GM20000 (cell line): ENCODE data around the gene MRPS22.

Experiments used
- DNase-seq: peaks from one replicate; pipeline ENCODE4 v3.0.0; 2012; ENCODE audit warnings: low spot score
- TF ChIP-seq, protein P1 (sequence below): IDR thresholded peaks from 2 replicates; pipeline ENCODE4 v1.5.1; 2012; ENCODE audit warnings: mild to moderate bottlenecking, control low read depth; ENCODE audit errors: extremely low read depth, missing control alignments

MRPS22 gene

DNA sequence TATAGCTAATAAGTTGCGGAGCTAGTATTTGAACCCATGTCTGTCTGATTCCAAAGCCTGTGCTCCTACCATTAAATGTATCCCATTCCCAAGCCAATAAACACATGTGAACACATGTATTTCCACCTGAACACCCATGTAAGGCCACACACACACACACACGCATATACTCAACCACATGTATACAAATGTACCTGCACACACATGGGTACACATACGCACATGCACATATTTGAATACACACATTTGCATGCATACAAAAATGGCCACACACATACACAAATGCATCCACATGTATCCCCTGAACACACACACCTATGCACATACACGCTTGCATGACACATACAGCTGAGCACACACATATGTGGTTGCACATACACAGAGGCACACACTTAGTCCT lies 5.4 kb upstream of the MRPS22 start:
- DNase-seq, result no peak
- TF ChIP-seq, protein P1, sequence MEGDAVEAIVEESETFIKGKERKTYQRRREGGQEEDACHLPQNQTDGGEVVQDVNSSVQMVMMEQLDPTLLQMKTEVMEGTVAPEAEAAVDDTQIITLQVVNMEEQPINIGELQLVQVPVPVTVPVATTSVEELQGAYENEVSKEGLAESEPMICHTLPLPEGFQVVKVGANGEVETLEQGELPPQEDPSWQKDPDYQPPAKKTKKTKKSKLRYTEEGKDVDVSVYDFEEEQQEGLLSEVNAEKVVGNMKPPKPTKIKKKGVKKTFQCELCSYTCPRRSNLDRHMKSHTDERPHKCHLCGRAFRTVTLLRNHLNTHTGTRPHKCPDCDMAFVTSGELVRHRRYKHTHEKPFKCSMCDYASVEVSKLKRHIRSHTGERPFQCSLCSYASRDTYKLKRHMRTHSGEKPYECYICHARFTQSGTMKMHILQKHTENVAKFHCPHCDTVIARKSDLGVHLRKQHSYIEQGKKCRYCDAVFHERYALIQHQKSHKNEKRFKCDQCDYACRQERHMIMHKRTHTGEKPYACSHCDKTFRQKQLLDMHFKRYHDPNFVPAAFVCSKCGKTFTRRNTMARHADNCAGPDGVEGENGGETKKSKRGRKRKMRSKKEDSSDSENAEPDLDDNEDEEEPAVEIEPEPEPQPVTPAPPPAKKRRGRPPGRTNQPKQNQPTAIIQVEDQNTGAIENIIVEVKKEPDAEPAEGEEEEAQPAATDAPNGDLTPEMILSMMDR, result no peak

DNA sequence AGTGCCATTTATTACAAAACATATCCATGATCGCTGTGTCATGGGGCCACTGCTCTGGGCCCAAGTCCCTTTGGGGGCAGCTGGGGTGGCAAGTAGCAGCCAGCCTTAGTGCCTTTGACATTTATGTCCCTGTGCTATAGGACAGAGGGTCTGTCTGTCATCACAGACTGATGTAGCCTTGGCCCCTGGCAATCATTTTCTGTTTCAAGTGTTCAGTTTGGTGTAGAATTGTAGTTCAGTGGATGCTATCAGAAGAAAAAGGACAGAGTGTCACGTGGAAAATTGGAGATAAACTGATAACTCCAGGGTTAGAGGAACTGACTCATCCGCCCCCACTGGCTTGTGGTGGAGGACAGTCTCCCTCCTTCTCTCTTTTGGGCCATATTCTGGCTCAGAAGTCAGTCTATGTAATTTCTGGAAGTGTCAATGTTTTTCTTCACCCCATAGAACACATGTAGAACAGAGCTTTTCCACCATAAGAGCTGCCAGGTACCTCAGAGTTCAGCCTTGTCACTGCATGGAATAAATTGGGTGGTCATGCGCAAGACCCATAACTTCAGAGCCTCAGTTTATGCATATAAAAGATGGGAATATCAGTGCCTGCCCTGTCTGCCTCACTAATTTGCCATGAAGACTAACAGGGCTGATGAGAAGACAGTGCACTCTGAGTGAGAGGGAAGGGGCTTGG lies 4.5 kb upstream of the MRPS22 start:
- no peak for DNase-seq
- TF ChIP-seq, protein P1, result no peak

DNA sequence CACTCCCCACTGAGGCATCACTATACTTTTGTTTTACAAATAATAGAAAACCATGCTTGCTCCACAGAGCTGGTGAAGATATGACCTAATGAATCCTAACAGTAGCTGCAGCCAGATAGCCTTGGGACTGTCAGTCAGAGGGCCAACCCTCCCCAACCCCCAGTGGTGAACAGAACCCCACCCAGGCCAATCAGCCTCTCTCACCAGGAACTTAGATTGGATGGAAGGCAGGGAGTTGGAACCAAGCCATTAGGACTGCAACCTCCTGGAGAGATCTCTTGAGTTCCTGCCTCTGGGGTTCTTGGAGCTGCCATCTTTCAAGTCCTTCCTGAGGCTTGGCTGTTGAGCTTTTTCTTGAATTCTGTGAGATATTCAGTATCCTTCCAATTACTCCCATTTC lies 3.0 kb upstream of the MRPS22 start:
- DNase-seq, result no peak
- TF ChIP-seq, protein P1, result no peak

DNA sequence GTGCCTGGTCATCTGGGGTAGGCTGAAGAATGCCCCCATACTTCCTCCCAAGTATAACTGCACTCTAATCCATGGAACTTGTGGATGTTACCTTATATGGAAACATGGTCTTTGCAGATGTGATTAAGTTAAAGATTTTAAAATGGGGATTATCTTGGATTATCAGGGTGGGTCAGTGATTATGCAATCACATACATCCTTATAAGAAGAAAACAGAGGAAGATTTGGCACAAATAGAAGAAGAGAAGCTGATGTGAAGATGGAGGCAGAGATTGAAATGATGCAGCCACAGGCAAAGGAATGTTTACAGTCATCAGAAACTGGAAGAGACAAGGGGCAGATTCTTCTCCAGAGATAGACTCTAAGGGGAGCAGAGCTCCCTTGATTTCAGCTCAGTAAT lies 1.8 kb upstream of the MRPS22 start:
- no peak for DNase-seq
- TF ChIP-seq, protein P1, result no peak

DNA sequence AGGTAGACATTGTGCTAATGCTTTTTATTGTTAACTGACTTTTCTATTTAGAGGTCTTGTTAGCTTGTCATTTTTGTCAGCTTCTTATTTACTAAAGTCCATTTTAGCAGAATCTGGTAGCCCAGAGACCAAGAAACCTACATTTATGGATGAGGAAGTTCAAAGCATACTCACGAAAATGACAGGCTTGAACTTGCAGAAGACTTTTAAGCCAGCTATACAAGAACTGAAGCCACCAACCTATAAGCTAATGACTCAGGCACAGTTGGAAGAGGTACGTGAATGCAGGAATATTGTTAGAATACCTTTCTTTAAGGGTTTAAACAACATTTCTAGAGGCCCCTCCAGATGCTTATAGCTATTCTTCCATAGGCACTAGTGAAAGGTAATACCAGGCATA lies 3.0 kb downstream of the MRPS22 start:
- no peak for DNase-seq
- TF ChIP-seq, protein P1, result no peak

DNA sequence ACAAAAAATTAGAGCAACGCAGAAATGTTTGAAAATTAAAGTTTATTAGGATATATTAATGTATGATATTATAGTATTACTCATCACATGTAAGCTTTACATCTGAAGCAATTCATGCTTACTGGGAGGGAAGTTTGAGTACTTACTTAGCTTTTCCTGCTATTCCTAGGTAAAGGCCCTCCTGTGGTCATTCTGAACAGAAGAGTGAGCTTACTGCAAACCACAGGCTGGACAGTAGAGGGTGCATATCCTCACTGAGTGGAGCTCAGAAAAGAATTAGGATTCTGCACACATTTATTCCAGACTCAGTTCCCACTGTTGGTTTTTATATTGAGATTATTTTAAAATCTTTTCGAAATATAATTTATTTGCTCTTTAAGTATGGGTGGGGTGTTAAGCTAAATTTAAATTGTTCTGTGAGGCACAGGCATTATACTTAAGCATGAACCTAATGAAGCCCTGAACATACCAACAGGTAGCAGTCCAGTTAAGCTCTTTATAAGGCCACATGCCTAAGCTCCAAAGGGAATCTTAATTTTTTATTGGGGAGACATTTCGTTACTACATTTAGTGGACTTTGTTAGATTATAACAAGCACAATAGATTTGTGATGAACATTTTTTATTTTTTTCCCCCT lies 10.2 kb downstream of the MRPS22 start:
- no peak for DNase-seq
- TF ChIP-seq, protein P1, result no peak

DNA sequence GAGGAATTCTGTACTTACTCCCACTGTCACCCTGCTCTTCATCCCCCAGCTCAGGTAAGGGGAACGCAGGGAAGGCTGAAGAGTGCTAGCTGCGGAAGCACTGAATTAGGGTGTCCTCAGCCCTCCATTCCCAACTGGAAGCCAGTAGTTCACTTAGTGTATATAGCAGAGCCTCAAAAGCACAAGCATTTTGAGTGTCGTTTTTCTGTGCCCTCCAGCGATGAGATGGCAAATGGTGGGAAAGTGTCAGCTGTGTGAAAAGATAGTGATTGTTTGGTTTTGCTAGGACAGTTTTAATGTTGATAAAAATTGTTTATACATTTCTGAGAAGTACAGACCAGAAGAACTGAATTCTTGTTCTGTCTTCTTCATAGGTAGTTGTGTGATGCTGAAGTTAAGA lies 10.8 kb downstream of the MRPS22 start:
- DNase-seq, result no peak
- TF ChIP-seq, protein P1, result no peak
